H1 (cell line): ENCODE measurements around the gene DNMT3L. TPM values are rescaled to one million over a fixed set of nuclear protein-coding genes. Genes with fewer than 3 reads are reported as not detected.

Experiments
- CTCF ChIA-PET: fragments of 300-600 bp; sonication (Branson Sonifier 250); formaldehyde crosslinking; loops from one replicate; lab custom pipeline; 2021; ENCODE audit not compliant: partially characterized antibody; lab: Charles Lee
- POLR2A ChIA-PET: fragments of 300-600 bp; sonication (Branson Sonifier 250); formaldehyde crosslinking; loops from one replicate; lab custom pipeline; 2021; ENCODE audit warnings: inconsistent platforms; ENCODE audit not compliant: partially characterized antibody; lab: Charles Lee
- DNase-seq, 2 experiments: peaks; one replicate each; pipeline versions ENCODE4 v3.0.0 to v3.0.0-alpha.2; 2010 to 2022; ENCODE audit warnings: low spot score in 2 of 2, low read depth in 1 of 2, mixed read lengths in 1 of 2
- FAIRE-seq: peaks from 2 replicates; lab custom pipeline; 2011; peaks lifted over from hg19 to GRCh38; lab: Jason Lieb, UNC
- H2AFZ ChIP-seq: 2 replicates; pipeline ENCODE4 v1.8.1; 2012; ENCODE audit warnings: low read length, inconsistent platforms
- H2AK5ac ChIP-seq: 2 replicates; pipeline ENCODE4 v1.6.1; 2013; ENCODE audit warnings: low read depth, low read length
- H2BK120ac ChIP-seq: replicated peaks from 2 replicates; pipeline ENCODE3; 2013; ENCODE audit warnings: low read depth, low read length, inconsistent platforms
- H2BK12ac ChIP-seq: 2 replicates; pipeline ENCODE4 v1.6.1; 2013; ENCODE audit warnings: low read depth, low read length
- H2BK15ac ChIP-seq: 2 replicates; pipeline ENCODE4 v1.6.1; 2013; ENCODE audit warnings: low read length
- H2BK20ac ChIP-seq: 2 replicates; pipeline ENCODE4 v1.6.1; 2013; ENCODE audit warnings: low read length
- H2BK5ac ChIP-seq: 2 replicates; pipeline ENCODE4 v1.6.1; 2013; ENCODE audit warnings: low read depth, low read length
- H3K14ac ChIP-seq: 2 replicates; pipeline ENCODE4 v1.6.1; 2013; ENCODE audit warnings: inconsistent platforms; ENCODE audit not compliant: insufficient read length
- H3K18ac ChIP-seq: 2 replicates; pipeline ENCODE4 v1.6.1; 2013; ENCODE audit warnings: low read length; ENCODE audit errors: extremely low read depth
- H3K23ac ChIP-seq: 2 replicates; pipeline ENCODE4 v1.6.1; 2013; ENCODE audit warnings: inconsistent platforms; ENCODE audit not compliant: insufficient read length
- H3K23me2 ChIP-seq: 2 replicates; pipeline ENCODE4 v1.6.1; 2013; ENCODE audit warnings: low read depth, low read length
- H3K27ac ChIP-seq: 2 replicates; pipeline ENCODE4 v1.6.1; 2011; ENCODE audit warnings: low read depth, low read length, inconsistent platforms
- H3K27me3 ChIP-seq, 4 experiments: replicated peaks in 1 of 4; 1 replicate in 1 of 4; 2 replicates in 3 of 4; pipeline versions ENCODE4 v1.6.1 to v1.8.1; 2011 to 2013; ENCODE audit warnings: low read length in 3 of 4, mild to moderate bottlenecking in 3 of 4, inconsistent platforms in 2 of 4, mixed read lengths in 2 of 4, moderate library complexity in 1 of 4; ENCODE audit not compliant: control insufficient read depth in 3 of 4, insufficient read depth in 3 of 4; ENCODE audit errors: extremely low read depth in 1 of 4
- H3K36me3 ChIP-seq, 4 experiments: 2 replicates each; pipeline versions ENCODE4 v1.6.1 to v1.8.1; 2011 to 2013; ENCODE audit warnings: mild to moderate bottlenecking in 4 of 4, low read length in 3 of 4, moderate library complexity in 2 of 4, control low read depth in 1 of 4, inconsistent platforms in 1 of 4; ENCODE audit not compliant: insufficient read depth in 4 of 4, control insufficient read depth in 2 of 4
- H3K4ac ChIP-seq: replicated peaks from 2 replicates; pipeline ENCODE3; 2013; ENCODE audit warnings: low read length, low read depth, mixed read lengths, inconsistent platforms; ENCODE audit not compliant: insufficient read length
- H3K4me1 ChIP-seq, 4 experiments: replicated peaks in 1 of 4; 1 replicate in 1 of 4; 2 replicates in 3 of 4; pipeline versions ENCODE4 v1.6.1 to v1.8.1; 2011 to 2013; ENCODE audit warnings: low read length in 3 of 4, inconsistent platforms in 2 of 4, mixed read lengths in 1 of 4; ENCODE audit not compliant: insufficient read depth in 4 of 4, control insufficient read depth in 3 of 4
- H3K4me2 ChIP-seq, 2 experiments: 2 replicates each; pipeline versions ENCODE4 v1.6.1 to v1.8.1; 2011 to 2013; ENCODE audit warnings: low read depth in 2 of 2, low read length in 2 of 2, control low read depth in 1 of 2, inconsistent platforms in 1 of 2, mild to moderate bottlenecking in 1 of 2; ENCODE audit not compliant: insufficient read depth in 1 of 2
- H3K4me3 ChIP-seq, 4 experiments: fragments of 200-600, 300-600 bp in 1 of 4; sonication (generic), shearing (Covaris generic), sonication (Bioruptor Twin) in 1 of 4; 2 replicates each; pipeline versions ENCODE4 v1.5.1 to v1.8.1; 2011 to 2016; ENCODE audit warnings: low read length in 4 of 4, low read depth in 3 of 4, control low read depth in 2 of 4, inconsistent platforms in 2 of 4, mild to moderate bottlenecking in 2 of 4, mixed read lengths in 1 of 4, moderate library complexity in 1 of 4; ENCODE audit not compliant: insufficient read depth in 2 of 4; ENCODE audit errors: extremely low read depth in 1 of 4
- H3K56ac ChIP-seq: replicated peaks from 2 replicates; pipeline ENCODE3; 2013; ENCODE audit warnings: low read depth, mild to moderate bottlenecking, mixed read lengths, low read length, inconsistent platforms; ENCODE audit not compliant: insufficient read length
- H3K79me1 ChIP-seq: 2 replicates; pipeline ENCODE4 v1.6.1; 2013; ENCODE audit warnings: low read depth, low read length, control low read depth
- H3K79me2 ChIP-seq, 2 experiments: 2 replicates each; pipeline versions ENCODE4 v1.6.1 to v1.8.1; 2012 to 2013; ENCODE audit warnings: low read length in 2 of 2, mild to moderate bottlenecking in 2 of 2, inconsistent platforms in 1 of 2; ENCODE audit not compliant: insufficient read depth in 2 of 2, control insufficient read depth in 1 of 2
- H3K9ac ChIP-seq, 4 experiments: replicated peaks in 1 of 4; 1 replicate in 1 of 4; 2 replicates in 3 of 4; pipeline versions ENCODE4 v1.6.1 to v1.8.1; 2011 to 2013; ENCODE audit warnings: low read depth in 3 of 4, low read length in 3 of 4, control low read depth in 2 of 4, mild to moderate bottlenecking in 2 of 4, moderate library complexity in 2 of 4, inconsistent platforms in 1 of 4; ENCODE audit errors: extremely low read depth in 1 of 4
- H3K9me3 ChIP-seq, 2 experiments: 2 replicates each; pipeline versions ENCODE4 v1.6.1 to v1.8.1; 2012 to 2013; ENCODE audit warnings: mild to moderate bottlenecking in 2 of 2, moderate library complexity in 2 of 2, control low read depth in 1 of 2, inconsistent platforms in 1 of 2, low read depth in 1 of 2, low read length in 1 of 2, mixed read lengths in 1 of 2; ENCODE audit not compliant: insufficient read depth in 2 of 2
- H4K20me1 ChIP-seq, 2 experiments: replicated peaks in 1 of 2; 2 replicates each; pipeline versions ENCODE3 to v1.8.1; 2011 to 2013; ENCODE audit warnings: inconsistent platforms in 2 of 2, low read length in 2 of 2, mild to moderate bottlenecking in 1 of 2; ENCODE audit not compliant: insufficient read depth in 2 of 2, control insufficient read depth in 1 of 2
- H4K5ac ChIP-seq: 2 replicates; pipeline ENCODE4 v1.6.1; 2013; ENCODE audit warnings: low read length, low read depth, mixed read lengths, inconsistent platforms; ENCODE audit not compliant: insufficient read length
- H4K8ac ChIP-seq: 2 replicates; pipeline ENCODE4 v1.8.0; 2013; ENCODE audit warnings: mild to moderate bottlenecking, moderate library complexity, low read length, inconsistent platforms; ENCODE audit not compliant: insufficient read depth; ENCODE audit errors: extremely low read depth
- H4K91ac ChIP-seq: replicated peaks from 2 replicates; pipeline ENCODE3; 2013; ENCODE audit warnings: low read length, mixed read lengths, inconsistent platforms; ENCODE audit not compliant: insufficient read length
- CBX5 ChIP-seq: fragments of 300-800, 300-1000 bp; sonication (generic); IDR thresholded peaks from 2 replicates; pipeline ENCODE4 v1.7.1; 2016; ENCODE audit warnings: antibody characterized with exemption, low read length, low read depth
- CHD2 ChIP-seq: IDR thresholded peaks from 2 replicates; pipeline ENCODE4 v1.6.1; 2012; ENCODE audit warnings: low read length, improper control_type of control experiment
- CREB1 ChIP-seq: IDR thresholded peaks from 2 replicates; pipeline ENCODE4 v1.6.1; 2012; ENCODE audit warnings: inconsistent platforms
- CTBP2 ChIP-seq: IDR thresholded peaks from 2 replicates; pipeline ENCODE4 v1.7.0; 2011; ENCODE audit warnings: borderline replicate concordance, mild to moderate bottlenecking, moderate library complexity, mixed read lengths, low read length; ENCODE audit not compliant: insufficient read depth, insufficient read length
- EGR1 ChIP-seq: IDR thresholded peaks from 2 replicates; pipeline ENCODE4 v1.6.1; 2011; ENCODE audit warnings: low read depth, low read length, borderline replicate concordance
- GABPA ChIP-seq: IDR thresholded peaks from 2 replicates; pipeline ENCODE4 v1.6.1; 2011; ENCODE audit warnings: mild to moderate bottlenecking, low read length, moderate library complexity, borderline replicate concordance; ENCODE audit not compliant: insufficient read depth
- HDAC2 ChIP-seq, 2 experiments: fragments of 300-600 bp in 1 of 2; sonication (generic) in 1 of 2; IDR thresholded peaks; 2 replicates each; pipeline ENCODE4 v1.6.1; 2011 to 2012; ENCODE audit warnings: low read depth in 2 of 2, low read length in 2 of 2, mild to moderate bottlenecking in 2 of 2, moderate library complexity in 2 of 2, borderline replicate concordance in 1 of 2, inconsistent platforms in 1 of 2
- HDAC6 ChIP-seq: IDR thresholded peaks from one replicate; pipeline ENCODE4 v1.7.1; 2012; ENCODE audit warnings: low read depth, mild to moderate bottlenecking, inconsistent platforms, low read length, moderate library complexity
- POLR2AphosphoS5 ChIP-seq: IDR thresholded peaks from 2 replicates; pipeline ENCODE4 v1.6.1; 2011; ENCODE audit warnings: low read depth, low read length
- RNF2 ChIP-seq: fragments of 200-900, 300-1000 bp; sonication (generic); IDR thresholded peaks from 2 replicates; pipeline ENCODE4 v1.7.1; 2016; ENCODE audit warnings: borderline replicate concordance, low read depth, mild to moderate bottlenecking, antibody characterized with exemption, low read length; ENCODE audit not compliant: poor library complexity, severe bottlenecking; ENCODE audit errors: missing control alignments
- SUZ12 ChIP-seq: fragments of 200-600 bp; sonication (generic); IDR thresholded peaks from 2 replicates; pipeline ENCODE4 v1.6.1; 2012; ENCODE audit warnings: mild to moderate bottlenecking, inconsistent platforms, low read length, moderate library complexity, mixed read lengths
- TAF1 ChIP-seq: IDR thresholded peaks from 2 replicates; pipeline ENCODE4 v1.6.1; 2011; ENCODE audit warnings: mild to moderate bottlenecking, low read depth, low read length
- ZNF274 ChIP-seq: IDR thresholded peaks from 2 replicates; pipeline ENCODE4 v1.7.0; 2012; ENCODE audit warnings: low read length, borderline replicate concordance; ENCODE audit errors: extremely low read depth
- WGBS, 2 experiments: shearing (Covaris generic) in 1 of 2; methylation state at CpG; one replicate each; pipeline versions ENCODE4 v1.1.6 to v1.1.7; 2013 to 2015; ENCODE audit warnings: low lambda C conversion rate in 2 of 2, mixed read lengths in 2 of 2, inconsistent platforms in 1 of 2, low coverage in 1 of 2, missing lambda C conversion rate in 1 of 2; ENCODE audit not compliant: insufficient replicate concordance in 2 of 2, insufficient coverage in 1 of 2, insufficient read length in 1 of 2; ENCODE audit errors: extremely low coverage in 1 of 2, missing lambda C conversion rate in 1 of 2; 5-methylcytosine and 5-hydroxymethylcytosine counted together
- polyA plus RNA-seq, 7 experiments: library from polyadenylated mRNA; depleted of rRNA in 3 of 7; stranded (reverse) in 5 of 7; unstranded in 2 of 7; fragments of >200 nt in 5 of 7; fragments of 200-250 nt in 2 of 7; gene quantifications; 1 replicate in 5 of 7; 2 replicates in 1 of 7; 4 replicates in 1 of 7; pipeline versions ENCODE4 v1.2.1 to v1.2.3, GENCODE V29; 2011 to 2013; ENCODE audit warnings: missing spikeins in 2 of 7, mixed read lengths in 2 of 7
- total RNA-seq: library from RNA; stranded (reverse); fragmentation: NEBNext Ultra II Directional; extraction: Animal tissue kit (Norgen Biotek cat#: 25700); gene quantifications from 2 replicates; pipeline ENCODE4 v1.2.1, GENCODE V29; 2021

The DNMT3L gene
- total and polyA plus RNA-seq, 2 of the 8 experiments (the other 6 are each of a cell fraction or from before 2014, with no cell fraction given) = 0.06 TPM; not detected in 1

DNA sequence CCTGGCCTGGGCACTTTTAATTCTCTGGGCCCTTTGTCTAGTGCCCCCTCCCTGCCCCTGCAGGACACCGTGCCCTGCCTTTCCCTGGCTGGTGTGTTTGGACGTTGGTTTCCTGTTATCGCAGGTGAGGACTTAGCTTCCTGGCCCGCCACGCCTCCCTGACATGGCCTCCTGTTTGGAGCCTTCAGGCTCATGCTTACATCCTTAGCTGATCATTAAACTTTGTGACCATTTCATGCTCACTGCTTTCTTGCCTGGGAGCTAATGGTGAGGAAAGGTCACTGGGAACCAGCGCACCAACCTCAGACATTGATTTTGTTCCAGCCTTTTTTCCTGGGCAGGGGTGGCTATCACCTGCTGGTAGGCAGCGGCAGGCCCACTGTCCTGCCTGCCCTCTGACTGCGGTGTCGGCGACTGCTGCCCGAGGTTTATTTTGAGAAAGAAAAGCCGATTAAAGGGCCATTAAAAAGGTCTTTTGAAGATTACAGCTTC lies 41.8 kb upstream of the DNMT3L start:
- Histone ChIP-seq H3K36me3 (no peaks in the 10 kb centered on the region), H2AFZ (no peak overlapping the region), H2BK20ac (no peak overlapping the region), H3K18ac (no peak overlapping the region), H4K91ac (no peak overlapping the region), H3K79me1 (peaks cover 6% of the 10 kb centered on the region; the same call in 1 of the 2 replicates), H3K27ac (no peak overlapping the region), H3K27me3 (no peaks in the 10 kb centered on the region), H4K20me1 (peaks cover 9 to 15% of the 10 kb centered on the region in 2 experiments), H3K4ac (no peak overlapping the region), H2BK12ac (no peak overlapping the region), H3K4me1 (peaks cover 0 to 16% (median 4%) of the 10 kb centered on the region in 4 experiments; a peak in 5 of 7 replicates), H3K14ac (no peak overlapping the region), H2BK15ac (no peak overlapping the region), H4K8ac (no peak overlapping the region), H3K4me3 (no peak overlapping the region), H4K5ac (no peak overlapping the region), H3K9ac (no peak overlapping the region), H3K56ac (no peak overlapping the region), H3K23ac (no peak overlapping the region), H2BK120ac (no peak overlapping the region), H2BK5ac (no peak overlapping the region), H3K9me3 (no peaks in the 10 kb centered on the region), H3K23me2 (peaks cover 12% of the 10 kb centered on the region; the same call in 1 of the 2 replicates), H2AK5ac (peak overlapping the region; percentile 60; the same call in 1 of the 2 replicates), H3K4me2 (no peak overlapping the region), H3K79me2 (peaks cover 0 to 6% of the 10 kb centered on the region in 2 experiments; a peak in 1 of 4 replicates)
- 92% methylated on average over 12 of the region's 12 CpGs; no CpG with 5 or more reads in 1 of the 2 experiments for WGBS, 2 experiments
- ChIA-PET POLR2A (interaction anchor here (0.6 kb wide), 1 partner anchor 41 kb away, joined by 3 read pairs; no protein-coding TSS in a partner anchor), CTCF (interaction anchor here (0.8 to 2.2 kb wide), 15 partner anchors 12 to 187 kb away, joined by 3 to 7 read pairs (median 4); no protein-coding TSS in a partner anchor)
- no peak for TF ChIP-seq ZNF274
- no peak for TF ChIP-seq CREB1
- TF ChIP-seq CBX5 = no peak
- TF ChIP-seq POLR2AphosphoS5 = no peak
- no peak for TF ChIP-seq GABPA
- no peak for TF ChIP-seq CHD2
- TF ChIP-seq EGR1 = no peak
- TF ChIP-seq HDAC2 (IDR thresholded peaks at IDR 0.05; ENCODE audit: borderline replicate concordance in 1 of 2, low read depth in 2 of 2, low read length in 2 of 2) = no peak
- no peak for TF ChIP-seq SUZ12
- no peak for TF ChIP-seq HDAC6
- TF ChIP-seq CTBP2 = no peak
- TF ChIP-seq TAF1 = no peak
- no peak for TF ChIP-seq RNF2
- DNase-seq (no peak), FAIRE-seq (no peak)
